ENCODE results near the gene NOM1. TPM values are rescaled to one million over a fixed set of nuclear protein-coding genes. Genes with fewer than 3 reads are reported as not detected.

NOM1 gene
- total and polyA plus RNA-seq, 9 donors = 9.4 to 20.1 (median 13.6) TPM

GRCh38 chr7:157011333-157012112 is 62.0 kb downstream of the NOM1 start:
- Histone ChIP-seq H3K4me3 (ENCODE audit: low read length) (no peak overlapping the region), H3K27me3 (ENCODE audit: control insufficient read depth, insufficient read depth, low read length) (peaks cover 93% of the 10 kb centered on the region), H3K36me3 (ENCODE audit: control insufficient read depth, insufficient read depth, low read length) (no peaks in the 10 kb centered on the region), H3K27ac (ENCODE audit: low read length) (no peak overlapping the region), H3K9me3 (replicated peaks; ENCODE audit: control insufficient read depth, low read depth, low read length) (no peaks in the 10 kb centered on the region), H3K4me1 (ENCODE audit: control insufficient read depth, insufficient read depth, low read length) (peaks cover 14% of the 10 kb centered on the region)
- WGBS (ENCODE audit: insufficient coverage) = under 1% methylated on average over 23 of the region's 37 CpGs
- no peak for DNase-seq

DNA sequence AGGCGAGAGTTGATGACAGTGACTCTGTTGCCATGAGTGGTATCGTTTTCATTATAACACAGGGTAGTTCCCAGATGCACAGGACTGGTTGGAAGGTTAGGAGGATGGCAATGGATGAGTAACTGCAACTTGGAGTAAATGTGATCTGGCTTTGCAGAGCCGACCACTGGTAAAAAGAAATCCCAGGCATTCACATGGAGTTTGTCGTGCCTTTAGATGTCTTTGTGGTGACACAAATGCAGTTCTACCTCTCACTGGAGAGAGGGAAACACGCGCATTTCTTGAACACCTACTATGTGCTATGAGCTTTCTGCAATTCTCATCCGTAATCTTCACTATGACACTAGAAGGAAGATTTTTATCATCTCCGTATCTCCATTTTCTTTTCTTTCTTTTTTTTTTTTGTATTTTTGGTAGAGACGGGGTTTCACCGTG is 62.6 kb downstream of the NOM1 start:
- no peaks in the 10 kb centered on the region for H3K36me3 ChIP-seq (ENCODE audit: control insufficient read depth, insufficient read depth, low read length)
- no peak for DNase-seq
- WGBS (ENCODE audit: insufficient coverage) = 0% methylated on average over 4 of the region's 10 CpGs
- peaks cover 93% of the 10 kb centered on the region for H3K27me3 ChIP-seq (ENCODE audit: control insufficient read depth, insufficient read depth, low read length)
- no peaks in the 10 kb centered on the region for H3K9me3 ChIP-seq (replicated peaks; ENCODE audit: control insufficient read depth, low read depth, low read length)
- no peak overlapping the region for H3K4me3 ChIP-seq (ENCODE audit: low read length)
- no peak overlapping the region for H3K27ac ChIP-seq (ENCODE audit: low read length)
- peaks cover 14% of the 10 kb centered on the region for H3K4me1 ChIP-seq (ENCODE audit: control insufficient read depth, insufficient read depth, low read length)

- Histone ChIP-seq H3K36me3 (ENCODE audit: control insufficient read depth, insufficient read depth, low read length) (no peaks in the 10 kb centered on the region), H3K27me3 (ENCODE audit: control insufficient read depth, insufficient read depth, low read length) (peaks cover 93% of the 10 kb centered on the region), H3K27ac (ENCODE audit: low read length) (no peak overlapping the region), H3K4me1 (ENCODE audit: control insufficient read depth, insufficient read depth, low read length) (peaks cover 14% of the 10 kb centered on the region), H3K9me3 (replicated peaks; ENCODE audit: control insufficient read depth, low read depth, low read length) (no peaks in the 10 kb centered on the region), H3K4me3 (ENCODE audit: low read length) (no peak overlapping the region)
- DNase-seq = no peak
Measured at GRCh38 chr7:157013101-157013500, 63.6 kb downstream of the NOM1 start.

- Histone ChIP-seq H3K36me3 (ENCODE audit: control insufficient read depth, insufficient read depth, low read length) (no peaks in the 10 kb centered on the region), H3K4me3 (ENCODE audit: low read length) (no peak overlapping the region), H3K27me3 (ENCODE audit: control insufficient read depth, insufficient read depth, low read length) (peaks cover 93% of the 10 kb centered on the region), H3K9me3 (replicated peaks; ENCODE audit: control insufficient read depth, low read depth, low read length) (no peaks in the 10 kb centered on the region), H3K4me1 (ENCODE audit: control insufficient read depth, insufficient read depth, low read length) (peaks cover 15% of the 10 kb centered on the region), H3K27ac (ENCODE audit: low read length) (no peak overlapping the region)
- 14% methylated on average over 5 of the region's 13 CpGs for WGBS (ENCODE audit: insufficient coverage)
- no peak for DNase-seq
Measured at GRCh38 chr7:157013602-157014549, 64.4 kb downstream of the NOM1 start.

DNA sequence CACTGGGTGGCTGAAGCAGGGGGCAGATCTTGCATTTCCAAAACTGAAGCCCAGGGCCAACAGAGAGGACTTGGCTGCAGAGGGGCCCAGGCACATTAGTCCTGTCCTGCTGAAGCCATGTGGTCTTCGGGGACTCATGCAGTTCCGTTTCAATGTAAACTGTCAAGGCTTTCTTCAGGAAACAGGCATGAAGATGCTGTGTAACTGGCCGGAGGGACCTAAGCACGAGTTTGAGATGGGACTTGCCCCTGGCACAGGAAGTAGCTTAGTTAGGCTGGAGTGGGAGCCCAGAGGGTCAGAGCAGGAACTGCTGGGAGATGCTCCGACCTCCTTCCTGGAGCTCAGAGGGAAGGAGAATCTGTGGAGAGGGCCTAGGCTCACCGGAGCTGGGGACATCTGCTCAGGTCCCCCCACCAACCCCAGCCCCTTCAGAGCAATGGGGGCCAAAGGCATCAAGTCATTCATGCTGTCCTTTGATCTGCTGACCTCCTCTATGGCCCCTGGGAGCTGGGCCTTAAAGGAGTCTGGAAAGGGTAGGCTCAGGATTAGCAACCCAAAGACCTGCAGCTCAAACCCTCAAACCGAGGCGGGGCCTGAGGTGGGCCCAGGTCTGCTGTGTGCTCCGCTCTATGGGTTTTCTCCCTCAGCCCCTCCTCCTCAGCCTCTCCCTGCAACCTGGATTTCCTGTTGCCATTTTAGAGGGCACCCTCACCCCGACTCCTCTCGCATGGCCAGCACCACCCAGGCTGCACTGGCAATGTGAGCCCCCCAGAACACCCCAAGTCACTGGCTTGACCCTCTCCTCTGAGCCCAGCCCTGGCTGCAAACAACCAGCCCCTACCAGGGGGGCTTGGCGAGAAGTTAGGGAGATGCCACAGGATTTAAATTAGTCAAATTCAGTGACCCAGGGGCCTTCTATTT is 65.4 kb downstream of the NOM1 start:
- peaks cover 10% of the 10 kb centered on the region for H3K4me1 ChIP-seq (ENCODE audit: control insufficient read depth, insufficient read depth, low read length)
- no peaks in the 10 kb centered on the region for H3K36me3 ChIP-seq (ENCODE audit: control insufficient read depth, insufficient read depth, low read length)
- 12% methylated on average over 7 of the region's 12 CpGs for WGBS (ENCODE audit: insufficient coverage)
- no peak overlapping the region for H3K4me3 ChIP-seq (ENCODE audit: low read length)
- no peak overlapping the region for H3K27ac ChIP-seq (ENCODE audit: low read length)
- no peaks in the 10 kb centered on the region for H3K9me3 ChIP-seq (replicated peaks; ENCODE audit: control insufficient read depth, low read depth, low read length)
- DNase-seq = no peak
- H3K27me3 ChIP-seq (ENCODE audit: control insufficient read depth, insufficient read depth, low read length) = peaks cover 94% of the 10 kb centered on the region

DNA sequence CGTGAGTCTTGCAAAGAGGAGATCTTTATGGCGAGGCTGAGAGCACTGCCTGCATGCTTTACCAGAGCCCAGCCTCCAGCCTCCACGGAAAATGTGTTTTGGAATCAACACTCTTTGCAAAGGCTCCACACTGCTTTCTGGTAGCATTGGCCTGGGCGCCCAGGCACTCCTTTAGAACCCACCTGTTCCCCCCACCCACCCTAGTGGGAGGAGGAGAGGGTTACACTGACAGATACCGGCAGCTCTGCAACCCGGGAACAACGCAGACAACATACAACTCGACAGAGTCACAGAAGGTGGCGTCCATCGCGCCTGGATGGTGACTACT is 66.5 kb downstream of the NOM1 start:
- peaks cover 11% of the 10 kb centered on the region for H3K4me1 ChIP-seq (ENCODE audit: control insufficient read depth, insufficient read depth, low read length)
- no peaks in the 10 kb centered on the region for H3K9me3 ChIP-seq (replicated peaks; ENCODE audit: control insufficient read depth, low read depth, low read length)
- no peak overlapping the region for H3K4me3 ChIP-seq (ENCODE audit: low read length)
- H3K27ac ChIP-seq (ENCODE audit: low read length) = no peak overlapping the region
- 7% methylated on average over 4 of the region's 11 CpGs for WGBS (ENCODE audit: insufficient coverage)
- no peaks in the 10 kb centered on the region for H3K36me3 ChIP-seq (ENCODE audit: control insufficient read depth, insufficient read depth, low read length)
- DNase-seq = no peak
- H3K27me3 ChIP-seq (ENCODE audit: control insufficient read depth, insufficient read depth, low read length) = peaks cover 98% of the 10 kb centered on the region

DNA sequence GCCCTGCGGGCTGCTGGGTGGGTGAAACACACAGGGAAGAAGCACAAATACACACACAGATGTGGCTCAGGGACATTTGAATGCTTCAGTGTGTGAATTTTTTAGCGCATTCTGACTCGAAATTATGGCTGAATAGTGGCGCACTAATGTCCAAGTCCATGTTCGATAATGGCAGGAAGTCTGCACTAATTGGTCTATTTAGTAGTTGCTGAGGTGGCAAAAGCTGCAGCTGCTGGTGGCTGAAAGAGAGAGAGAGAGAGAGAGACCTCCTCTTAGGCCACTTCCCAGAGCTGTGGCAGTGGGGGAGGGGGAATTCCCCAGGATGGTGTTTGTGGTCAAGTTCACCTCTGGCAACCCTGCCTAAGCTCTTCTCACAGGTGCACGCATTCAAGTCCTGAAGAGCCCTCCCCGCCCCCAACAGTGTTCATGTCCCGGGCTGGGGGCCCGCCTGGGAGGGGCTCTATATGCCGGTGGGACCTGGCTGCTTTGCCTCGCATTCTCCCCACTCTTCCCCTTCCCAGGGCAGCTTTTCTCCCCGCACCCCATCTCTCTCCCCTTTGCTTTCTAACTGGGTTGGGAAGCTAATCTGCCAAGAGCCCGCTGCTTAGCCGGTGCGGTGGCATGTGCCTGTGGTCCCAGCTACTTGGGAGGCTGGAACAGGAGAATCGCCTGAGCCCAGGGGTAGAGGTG is 67.0 kb downstream of the NOM1 start:
- Histone ChIP-seq H3K27me3 (ENCODE audit: control insufficient read depth, insufficient read depth, low read length) (peaks cover 96% of the 10 kb centered on the region), H3K9me3 (replicated peaks; ENCODE audit: control insufficient read depth, low read depth, low read length) (no peaks in the 10 kb centered on the region), H3K27ac (ENCODE audit: low read length) (no peak overlapping the region), H3K4me1 (ENCODE audit: control insufficient read depth, insufficient read depth, low read length) (peaks cover 9% of the 10 kb centered on the region), H3K4me3 (ENCODE audit: low read length) (no peak overlapping the region), H3K36me3 (ENCODE audit: control insufficient read depth, insufficient read depth, low read length) (no peaks in the 10 kb centered on the region)
- no peak for DNase-seq
- 4% methylated on average over 13 of the region's 16 CpGs for WGBS (ENCODE audit: insufficient coverage)

DNA sequence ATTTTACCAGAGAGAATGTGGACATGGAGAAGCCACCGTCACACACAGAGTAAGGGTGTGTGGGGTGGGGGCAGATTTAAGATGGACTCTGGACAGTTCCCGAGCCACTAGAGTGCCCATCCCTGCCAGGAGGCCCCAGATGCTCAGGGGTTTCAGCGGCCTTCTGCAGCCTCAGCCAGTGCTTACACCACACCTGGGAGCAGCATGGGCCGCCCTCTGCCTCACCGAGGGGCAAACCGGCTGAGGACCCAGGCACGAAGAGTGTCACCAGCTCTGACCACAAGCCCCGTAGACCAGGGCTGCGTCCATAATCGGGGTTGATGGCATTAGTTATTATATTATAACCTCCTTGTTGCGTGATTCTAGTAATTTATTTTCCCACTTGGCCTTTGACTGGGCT is 67.6 kb downstream of the NOM1 start:
- H3K4me3 ChIP-seq (ENCODE audit: low read length) = no peak overlapping the region
- peaks cover 11% of the 10 kb centered on the region for H3K4me1 ChIP-seq (ENCODE audit: control insufficient read depth, insufficient read depth, low read length)
- 0% methylated on average over 2 of the region's 11 CpGs for WGBS (ENCODE audit: insufficient coverage)
- peaks cover 96% of the 10 kb centered on the region for H3K27me3 ChIP-seq (ENCODE audit: control insufficient read depth, insufficient read depth, low read length)
- no peak overlapping the region for H3K27ac ChIP-seq (ENCODE audit: low read length)
- H3K9me3 ChIP-seq (replicated peaks; ENCODE audit: control insufficient read depth, low read depth, low read length) = no peaks in the 10 kb centered on the region
- no peak for DNase-seq
- H3K36me3 ChIP-seq (ENCODE audit: control insufficient read depth, insufficient read depth, low read length) = no peaks in the 10 kb centered on the region

GRCh38 chr7:157017603-157018327 is 68.3 kb downstream of the NOM1 start:
- no peak overlapping the region for H3K4me3 ChIP-seq (ENCODE audit: low read length)
- peaks cover 96% of the 10 kb centered on the region for H3K27me3 ChIP-seq (ENCODE audit: control insufficient read depth, insufficient read depth, low read length)
- no peaks in the 10 kb centered on the region for H3K9me3 ChIP-seq (replicated peaks; ENCODE audit: control insufficient read depth, low read depth, low read length)
- no peaks in the 10 kb centered on the region for H3K36me3 ChIP-seq (ENCODE audit: control insufficient read depth, insufficient read depth, low read length)
- no peak for DNase-seq
- H3K27ac ChIP-seq (ENCODE audit: low read length) = no peak overlapping the region
- peaks cover 11% of the 10 kb centered on the region for H3K4me1 ChIP-seq (ENCODE audit: control insufficient read depth, insufficient read depth, low read length)
- WGBS (ENCODE audit: insufficient coverage) = 2% methylated on average over 35 of the region's 48 CpGs

Data from muscle of leg (tissue), 11 donors.